COLO829 (cell line): Measurements from ENCODE around the gene CILP2.

ENCODE experiments used
- DNase-seq: peaks from one replicate; pipeline ENCODE4 v3.0.0; 2012; ENCODE audit warnings: low spot score

Gene CILP2

DNA sequence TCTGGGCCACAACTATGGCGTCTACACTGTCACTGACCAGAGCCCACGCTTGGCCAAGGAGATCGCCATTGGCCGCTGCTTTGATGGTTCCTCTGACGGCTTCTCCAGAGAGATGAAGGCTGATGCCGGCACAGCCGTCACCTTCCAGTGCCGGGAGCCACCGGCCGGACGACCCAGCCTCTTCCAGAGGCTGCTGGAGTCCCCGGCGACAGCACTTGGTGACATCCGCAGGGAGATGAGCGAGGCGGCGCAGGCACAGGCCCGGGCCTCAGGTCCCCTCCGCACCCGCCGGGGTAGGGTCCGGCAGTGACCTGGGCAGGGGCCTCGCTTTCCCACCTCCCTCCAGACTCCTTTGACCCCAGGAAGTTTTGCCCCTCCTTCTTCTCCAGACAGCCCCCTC, 7.6 kb downstream of the CILP2 start:
- no peak for DNase-seq

DNA sequence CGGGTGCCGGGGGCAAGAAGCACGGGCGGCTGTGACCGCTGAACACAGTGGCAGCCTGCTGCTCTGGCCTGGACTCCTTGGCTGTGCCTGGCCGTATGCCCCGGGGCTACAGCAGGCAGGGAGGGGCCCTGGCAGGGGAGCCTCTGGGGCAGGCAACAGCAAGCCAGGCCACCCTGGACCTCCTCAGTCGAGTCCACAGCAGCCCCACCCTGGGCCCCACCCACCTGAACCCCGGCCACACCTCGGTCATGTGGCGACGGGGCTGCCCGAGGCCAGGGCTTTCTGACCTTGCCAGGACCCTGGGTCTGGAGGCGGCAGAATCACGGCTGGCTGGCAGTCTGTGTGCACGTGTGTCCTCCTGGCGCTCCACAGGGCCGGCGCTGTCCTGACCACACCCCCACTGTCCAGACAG, 8.7 kb downstream of the CILP2 start:
- no peak for DNase-seq

GRCh38 chr19:19547674-19548336, 9.7 kb downstream of the CILP2 start:
- no peak for DNase-seq

- DNase-seq, result no peak
Observed at GRCh38 chr19:19548915-19549759, 11.1 kb downstream of the CILP2 start.

- DNase-seq, result no peak
Observed at GRCh38 chr19:19549804-19550464, 11.9 kb downstream of the CILP2 start.

DNA sequence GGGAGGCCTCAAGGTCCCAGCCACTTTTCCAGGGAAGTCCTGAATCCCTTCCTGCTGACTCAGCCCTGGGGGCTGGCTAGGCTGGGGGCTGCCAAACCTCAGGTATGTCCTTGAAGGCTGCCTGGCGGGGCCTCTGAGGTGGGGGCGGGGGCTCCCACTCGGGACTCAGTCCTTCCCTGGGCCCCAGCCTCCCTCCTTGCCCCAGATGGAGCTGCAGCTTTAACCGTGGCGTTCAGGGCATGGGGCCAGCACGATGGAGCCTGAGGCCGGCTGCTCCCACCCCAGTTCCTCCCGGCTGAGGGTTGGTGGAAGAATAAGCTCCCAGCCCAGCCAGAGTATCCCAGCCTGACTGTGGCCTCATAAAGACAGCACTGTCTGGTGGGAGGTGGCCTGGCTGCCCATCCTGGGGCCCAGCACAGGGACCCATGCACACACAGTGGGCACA, 12.4 kb downstream of the CILP2 start:
- peak; percentile 35 for DNase-seq

DNA sequence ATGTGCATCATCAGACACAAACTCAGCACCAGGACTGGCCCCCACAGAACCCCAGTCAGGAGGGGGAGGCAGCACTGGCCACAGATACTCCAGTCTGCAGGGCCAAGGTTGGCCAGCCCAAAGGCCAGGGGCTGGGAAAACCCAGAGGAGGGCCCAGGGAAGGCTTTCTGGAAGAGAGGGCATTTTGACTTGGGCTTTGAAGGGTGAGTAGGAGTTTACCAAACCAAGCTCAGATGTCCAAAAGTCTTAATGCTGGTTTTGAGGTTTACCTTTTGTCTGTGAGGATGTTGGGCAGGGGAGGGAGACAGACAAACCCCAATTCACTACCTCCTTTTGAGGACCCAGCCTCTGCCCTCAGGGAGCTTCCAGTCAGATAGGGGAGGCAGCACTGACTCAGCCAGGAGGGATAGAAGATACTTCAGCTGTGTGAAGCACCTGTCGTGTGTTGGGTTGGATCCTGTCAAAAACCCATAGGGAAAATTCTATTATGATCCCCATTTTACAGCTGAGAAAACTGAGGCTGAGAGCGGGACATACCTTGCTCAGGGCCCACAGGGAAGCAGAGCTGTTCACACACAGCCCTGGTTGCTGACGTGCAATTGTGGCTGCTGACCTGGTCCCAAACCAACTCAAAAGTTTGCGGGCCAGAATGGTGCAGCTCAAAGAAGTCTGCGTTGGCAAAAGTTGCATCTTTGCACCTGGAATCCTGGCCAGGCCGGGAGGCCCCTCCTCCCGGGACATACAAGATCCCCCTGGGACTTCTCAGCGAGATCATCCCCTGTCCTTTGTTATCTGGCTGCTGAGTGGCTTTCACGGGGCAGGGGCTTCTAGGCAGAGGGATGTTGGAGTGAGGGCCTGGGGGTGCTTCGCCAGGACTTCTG, 13.1 kb downstream of the CILP2 start:
- DNase-seq, result no peak

DNA sequence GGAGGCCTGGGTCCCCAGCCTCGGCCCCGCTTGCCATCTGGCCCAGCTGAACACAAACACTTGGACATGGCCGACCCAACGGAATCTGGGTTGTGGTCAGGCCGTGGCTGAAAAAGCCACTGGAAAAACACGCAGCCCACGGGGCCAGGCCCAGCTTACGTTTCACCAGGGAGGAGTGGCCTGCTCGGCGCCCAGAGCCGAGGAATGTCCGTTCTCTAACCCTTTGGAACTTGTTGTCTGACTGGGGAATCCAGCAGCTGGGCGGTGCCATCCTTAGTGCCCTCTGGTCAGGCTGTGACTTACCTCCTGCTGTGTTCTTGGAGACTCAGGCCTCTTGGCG, 13.8 kb downstream of the CILP2 start:
- DNase-seq, result no peak

- no peak for DNase-seq
Observed at GRCh38 chr19:19552798-19553197, 14.7 kb downstream of the CILP2 start.

- no peak for DNase-seq
Observed at GRCh38 chr19:19553670-19554069, 15.6 kb downstream of the CILP2 start.

GRCh38 chr19:19554074-19555023, 16.3 kb downstream of the CILP2 start:
- no peak for DNase-seq

DNA sequence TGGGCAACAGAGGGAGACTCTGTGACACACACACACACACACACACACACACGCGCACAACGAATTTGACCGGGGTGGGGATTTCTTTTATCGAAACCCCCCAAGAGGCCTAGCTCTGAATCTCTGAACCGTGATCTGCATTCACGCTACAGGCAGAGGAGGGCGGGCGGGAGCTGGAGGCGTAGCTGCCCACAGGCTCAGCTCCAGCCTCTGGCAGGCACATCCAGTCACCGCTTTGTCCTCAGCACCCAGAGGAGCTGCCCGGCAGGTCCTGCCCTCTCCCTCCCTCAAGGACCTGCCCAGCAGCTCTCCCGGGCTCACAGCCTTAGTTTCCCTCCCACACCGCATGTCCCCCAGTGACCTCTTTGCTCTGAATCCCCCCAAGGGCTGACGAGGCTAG, 20.0 kb downstream of the CILP2 start:
- no peak for DNase-seq

- DNase-seq, result no peak
Observed at GRCh38 chr19:19558636-19559035, 20.6 kb downstream of the CILP2 start.

- no peak for DNase-seq
Observed at GRCh38 chr19:19559931-19560330, 21.9 kb downstream of the CILP2 start.

GRCh38 chr19:19561946-19562664, 24.0 kb downstream of the CILP2 start:
- no peak for DNase-seq

DNA sequence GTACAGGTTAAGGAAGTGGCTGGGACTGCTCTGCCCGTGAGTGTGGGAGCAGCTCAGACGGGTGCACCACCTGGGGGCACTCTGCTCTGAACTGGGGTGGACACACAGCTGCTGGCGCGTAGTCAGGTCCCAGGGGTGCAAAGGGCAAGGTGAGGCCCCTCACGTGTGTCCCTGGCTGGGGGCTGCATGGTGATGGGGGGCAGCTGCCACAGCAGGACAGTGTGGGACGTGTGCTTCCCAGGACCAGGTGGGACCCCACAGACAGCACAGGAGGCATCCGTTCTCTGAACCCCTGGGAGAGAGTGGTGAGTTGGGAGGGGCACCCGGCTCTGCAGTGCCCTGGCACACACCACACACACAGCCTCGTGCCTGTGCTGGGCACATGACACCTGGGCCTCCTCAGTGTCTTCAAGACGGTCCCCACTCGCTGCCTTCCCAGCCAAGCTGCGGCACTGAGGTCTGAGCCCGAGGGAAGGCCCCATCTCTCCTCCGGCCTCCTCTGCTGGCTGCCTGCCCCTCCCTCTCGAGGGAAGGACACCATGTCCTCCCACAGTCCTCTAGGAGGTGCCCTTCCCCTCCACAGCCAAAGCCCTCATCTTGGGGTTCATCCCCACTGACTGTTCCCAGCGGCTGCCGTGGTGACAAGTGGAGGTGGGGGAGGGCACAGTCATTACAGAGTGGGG, 24.7 kb downstream of the CILP2 start:
- no peak for DNase-seq

DNA sequence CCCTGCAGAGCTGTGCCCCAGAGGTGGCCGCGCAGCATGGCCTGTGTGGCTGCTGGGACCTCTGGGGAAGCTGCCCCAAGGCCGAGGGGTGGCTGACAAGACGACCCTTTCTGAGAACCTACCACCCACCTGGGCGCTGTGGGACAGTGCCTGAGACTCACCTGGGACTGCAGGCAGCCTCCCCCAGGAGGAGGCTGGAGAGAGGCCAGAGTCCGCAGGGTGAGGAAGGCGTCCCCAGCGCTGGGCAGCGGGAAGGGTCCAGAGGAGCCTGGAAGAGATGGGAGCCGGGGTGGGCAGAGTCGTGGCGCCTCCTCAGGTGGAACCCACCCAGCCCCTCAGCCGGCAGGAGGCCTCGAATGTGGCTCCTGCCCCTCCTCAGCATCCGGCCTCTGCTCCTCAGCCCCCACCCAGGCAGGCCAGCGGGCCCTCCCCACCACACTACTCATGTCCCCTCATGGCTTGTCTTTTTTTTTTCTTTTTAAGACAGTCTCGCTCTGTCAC, 25.3 kb downstream of the CILP2 start:
- DNase-seq, result no peak

DNA sequence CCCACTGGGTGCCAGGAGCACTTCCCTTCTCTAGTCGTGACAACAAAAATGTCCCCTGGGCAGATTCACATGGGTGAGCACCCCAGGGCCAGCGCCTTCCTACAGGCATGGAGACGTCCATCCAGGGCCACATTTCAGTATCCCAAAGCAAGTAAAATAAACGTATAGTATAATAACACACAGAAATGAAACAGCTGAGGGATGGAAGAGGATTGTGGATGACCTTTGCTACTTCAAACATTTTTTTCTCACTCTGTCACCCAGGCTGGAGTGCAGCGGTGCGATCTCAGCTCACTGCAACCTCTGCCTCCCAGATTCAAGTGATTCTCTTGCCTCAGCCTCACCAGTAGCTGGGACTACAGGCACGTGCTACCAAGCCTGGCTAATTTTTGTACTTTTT, 28.2 kb downstream of the CILP2 start:
- DNase-seq, result no peak

GRCh38 chr19:19567391-19567790, 29.3 kb downstream of the CILP2 start:
- no peak for DNase-seq
